SU-DHL-6 (cell line): ENCODE results near the gene RAB3C.

Experiments
- H2AFZ ChIP-seq: fragments of 200-600 bp; sonication (generic); 2 replicates; pipeline ENCODE4 v1.6.1; 2014; ENCODE audit warnings: low read depth, mild to moderate bottlenecking, moderate library complexity, mixed read lengths, antibody characterized with exemption, low read length; ENCODE audit not compliant: severe bottlenecking
- H3F3A ChIP-seq: fragments of 200-600 bp; shearing (Covaris generic); 2 replicates; pipeline ENCODE4 v1.6.0; 2016; ENCODE audit warnings: antibody characterized with exemption, mild to moderate bottlenecking; ENCODE audit not compliant: insufficient read depth
- H3K27ac ChIP-seq: fragments of 200-600 bp; sonication (generic); 2 replicates; pipeline ENCODE4 v1.5.1; 2016; ENCODE audit warnings: low read depth, mild to moderate bottlenecking, low read length, moderate library complexity, mixed read lengths
- H3K27me3 ChIP-seq: fragments of 200-600 bp; sonication (generic), shearing (Covaris generic); 2 replicates; pipeline ENCODE4 v1.6.0; 2014; ENCODE audit warnings: mild to moderate bottlenecking, low read length
- H3K36me3 ChIP-seq: fragments of 200-600 bp; sonication (generic); 2 replicates; pipeline ENCODE4 v1.6.1; 2014; ENCODE audit warnings: mild to moderate bottlenecking, low read length, mixed read lengths
- H3K4me2 ChIP-seq: fragments of 300-600, 200-600 bp; shearing (Covaris generic), sonication (generic); 2 replicates; pipeline ENCODE4 v1.6.0; 2014; ENCODE audit warnings: low read length, low read depth, mild to moderate bottlenecking; ENCODE audit not compliant: poor library complexity, severe bottlenecking
- H3K4me3 ChIP-seq: fragments of 200-600 bp; sonication (generic); 2 replicates; pipeline ENCODE4 v1.5.1; 2014; ENCODE audit warnings: antibody characterized with exemption, low read length, mild to moderate bottlenecking, mixed read lengths; ENCODE audit not compliant: insufficient read depth, poor library complexity, severe bottlenecking
- H3K79me2 ChIP-seq: fragments of 200-600 bp; sonication (generic); 2 replicates; pipeline ENCODE4 v1.6.1; 2014; ENCODE audit warnings: mild to moderate bottlenecking, low read length, moderate library complexity; ENCODE audit not compliant: insufficient read depth
- H3K9ac ChIP-seq: fragments of 200-600 bp; sonication (generic); 2 replicates; pipeline ENCODE4 v1.7.0; 2014; ENCODE audit warnings: mild to moderate bottlenecking, low read length
- H3K9me2 ChIP-seq: fragments of 200-600 bp; sonication (generic); replicated peaks from 2 replicates; pipeline ENCODE4 v1.6.1; 2014; ENCODE audit warnings: low read length; ENCODE audit not compliant: insufficient read depth
- H3K9me3 ChIP-seq: fragments of 200-600 bp; sonication (generic); 2 replicates; pipeline ENCODE4 v1.6.1; 2014; ENCODE audit warnings: low read length, mixed read lengths; ENCODE audit not compliant: insufficient read depth
- H4K20me1 ChIP-seq: fragments of 200-600 bp; sonication (generic); 2 replicates; pipeline ENCODE4 v1.6.1; 2014; ENCODE audit warnings: low read depth, mild to moderate bottlenecking, antibody characterized with exemption, low read length, moderate library complexity, mixed read lengths
- CTCF ChIP-seq: fragments of 200-600 bp; sonication (generic); IDR thresholded peaks from one replicate; pipeline ENCODE4 v1.5.1; 2017; ENCODE audit warnings: antibody characterized with exemption, mild to moderate bottlenecking, low read length, moderate library complexity; ENCODE audit not compliant: insufficient read depth, poor library complexity, severe bottlenecking
- EZH2phosphoT487 ChIP-seq: fragments of 200-600 bp; sonication (generic), shearing (Covaris generic); conservative IDR thresholded peaks from 2 replicates; pipeline ENCODE4 v1.6.1; 2018; ENCODE audit warnings: mild to moderate bottlenecking, antibody characterized with exemption, low read length, moderate library complexity, mixed read lengths

The RAB3C gene

DNA sequence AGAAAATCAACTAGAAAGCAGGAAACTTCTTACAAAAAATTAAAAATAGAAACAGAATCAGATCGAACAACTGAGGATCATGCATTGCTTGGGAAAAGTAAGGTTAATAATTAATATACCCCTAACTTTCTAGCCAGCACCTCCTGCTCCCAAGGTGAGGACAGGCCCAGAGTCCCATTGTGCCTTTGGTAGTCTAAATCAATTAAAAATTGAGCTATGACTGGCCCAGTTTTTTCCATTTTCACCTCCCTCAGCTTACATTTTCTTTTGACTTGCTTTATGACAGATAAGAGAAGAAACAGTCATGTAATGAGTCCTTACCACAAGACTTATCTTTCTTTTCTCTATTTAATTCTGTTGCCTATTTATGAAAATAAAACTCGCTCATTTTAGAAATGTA is 182.2 kb downstream of the RAB3C start:
- no peak overlapping the region for H2AFZ ChIP-seq
- TF ChIP-seq EZH2phosphoT487 (no peak), CTCF (no peak)
- H3K4me2 ChIP-seq = no peak overlapping the region
- H4K20me1 ChIP-seq = no peaks in the 10 kb centered on the region
- no peaks in the 10 kb centered on the region for H3K36me3 ChIP-seq
- no peak overlapping the region for H3K4me3 ChIP-seq
- no peaks in the 10 kb centered on the region for H3K79me2 ChIP-seq
- H3K9ac ChIP-seq = no peak overlapping the region
- no peaks in the 10 kb centered on the region for H3K27me3 ChIP-seq
- H3K9me2 ChIP-seq = no peaks in the 10 kb centered on the region
- H3K27ac ChIP-seq = no peak overlapping the region
- H3K9me3 ChIP-seq = no peaks in the 10 kb centered on the region
- no peaks in the 10 kb centered on the region for H3F3A ChIP-seq

- H4K20me1 ChIP-seq = no peaks in the 10 kb centered on the region
- H3K4me2 ChIP-seq = no peak overlapping the region
- H3K27me3 ChIP-seq = no peaks in the 10 kb centered on the region
- no peaks in the 10 kb centered on the region for H3K9me2 ChIP-seq
- no peak overlapping the region for H2AFZ ChIP-seq
- no peaks in the 10 kb centered on the region for H3K79me2 ChIP-seq
- no peak overlapping the region for H3K4me3 ChIP-seq
- H3F3A ChIP-seq = no peaks in the 10 kb centered on the region
- no peaks in the 10 kb centered on the region for H3K9me3 ChIP-seq
- H3K36me3 ChIP-seq = no peaks in the 10 kb centered on the region
- no peak for TF ChIP-seq EZH2phosphoT487
- TF ChIP-seq CTCF = no peak
- no peak overlapping the region for H3K9ac ChIP-seq
- H3K27ac ChIP-seq = no peak overlapping the region
Measured at GRCh38 chr5:58767104-58767503, 184.2 kb downstream of the RAB3C start.

DNA sequence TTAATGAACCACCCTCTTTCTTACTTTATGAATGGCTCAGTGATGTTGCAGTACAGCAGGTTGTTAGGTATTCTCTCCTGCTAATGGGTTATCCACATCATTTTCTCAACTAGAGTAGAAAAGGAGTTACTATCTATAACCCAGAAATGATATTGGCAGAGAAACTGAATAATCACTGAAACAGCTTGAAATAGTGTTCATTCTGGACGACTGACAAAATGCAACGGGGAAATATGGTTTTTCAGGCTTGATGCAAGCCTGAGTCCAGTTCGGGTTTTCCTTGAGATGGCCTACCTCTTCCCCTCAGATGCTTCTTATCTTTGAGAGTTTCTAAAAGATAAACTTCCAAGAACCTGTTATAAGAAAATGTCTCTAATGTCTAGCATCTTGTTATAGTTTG is 187.3 kb downstream of the RAB3C start:
- no peaks in the 10 kb centered on the region for H3K27me3 ChIP-seq
- no peak for TF ChIP-seq EZH2phosphoT487

GRCh38 chr5:58771796-58772195 is 188.9 kb downstream of the RAB3C start:
- Histone ChIP-seq H3K9me2 (no peaks in the 10 kb centered on the region), H3K27me3 (no peaks in the 10 kb centered on the region), H3K79me2 (no peaks in the 10 kb centered on the region), H3K36me3 (no peaks in the 10 kb centered on the region), H3K9me3 (no peaks in the 10 kb centered on the region), H4K20me1 (no peaks in the 10 kb centered on the region), H3K4me2 (no peak overlapping the region), H3K27ac (no peak overlapping the region), H3F3A (no peaks in the 10 kb centered on the region), H3K9ac (no peak overlapping the region), H2AFZ (no peak overlapping the region), H3K4me3 (no peak overlapping the region)
- no peak for TF ChIP-seq CTCF
- no peak for TF ChIP-seq EZH2phosphoT487

More for the DNA sequence above, 187.3 kb downstream of the RAB3C start:
- Histone ChIP-seq H3K79me2 (no peaks in the 10 kb centered on the region), H3K27ac (no peak overlapping the region), H2AFZ (no peak overlapping the region), H3K9ac (no peak overlapping the region), H3F3A (no peaks in the 10 kb centered on the region), H3K4me2 (no peak overlapping the region), H3K4me3 (no peak overlapping the region), H3K9me2 (no peaks in the 10 kb centered on the region), H3K9me3 (no peaks in the 10 kb centered on the region), H3K36me3 (no peaks in the 10 kb centered on the region), H4K20me1 (no peaks in the 10 kb centered on the region)
